IMR-90 (cell line): ENCODE data around the gene CECR2. TPM values are rescaled to one million over a fixed set of nuclear protein-coding genes. Genes with fewer than 3 reads are reported as not detected.

ENCODE experiments used
- ATAC-seq: fragments of 200-7000 bp; cut with Tn5 transposase; 2 replicates; pipeline ENCODE4 v1.9.1; 2020; ENCODE audit warnings: low read depth, mild to moderate bottlenecking, moderate library complexity
- BruUV-seq: library from RNA; stranded (reverse); fragments of 400-500 nt; replicated peaks from 2 replicates; lab custom pipeline; 2021; lab: Mats Ljungman, UMichigan
- CTCF ChIA-PET: fragments of 300-600 bp; formaldehyde crosslinking; extraction: SDS; loops from one replicate; lab custom pipeline; 2021; ENCODE audit warnings: antibody characterized with exemption; lab: Yijun Ruan, JAX
- POLR2A ChIA-PET: fragments of 300-600 bp; sonication (Branson Sonifier 250); formaldehyde crosslinking; loops from one replicate; lab custom pipeline; 2022; ENCODE audit warnings: antibody characterized with exemption; ENCODE audit not compliant: unreplicated experiment; lab: Charles Lee
- DNase-seq: peaks from one replicate; pipeline ENCODE4 v3.0.0; 2013
- H2AFZ ChIP-seq: replicated peaks from 2 replicates; pipeline ENCODE3; 2013; ENCODE audit warnings: low read length, mild to moderate bottlenecking; ENCODE audit not compliant: poor library complexity
- H2AK5ac ChIP-seq: 2 replicates; pipeline ENCODE4 v1.6.1; 2013; ENCODE audit warnings: low read depth, low read length, inconsistent platforms
- H2AK9ac ChIP-seq: replicated peaks from 2 replicates; pipeline ENCODE3; 2013; ENCODE audit warnings: mild to moderate bottlenecking, low read depth, low read length, moderate library complexity; ENCODE audit not compliant: poor library complexity
- H2BK120ac ChIP-seq: 2 replicates; pipeline ENCODE4 v1.6.1; 2013; ENCODE audit warnings: low read depth, low read length, inconsistent platforms
- H2BK15ac ChIP-seq: 3 replicates; pipeline ENCODE4 v1.6.1; 2013; ENCODE audit warnings: low read depth, low read length, inconsistent platforms
- H2BK20ac ChIP-seq: 2 replicates; pipeline ENCODE4 v1.6.1; 2013; ENCODE audit warnings: low read depth, mild to moderate bottlenecking, inconsistent platforms, low read length, moderate library complexity
- H2BK5ac ChIP-seq: 2 replicates; pipeline ENCODE4 v1.6.1; 2013; ENCODE audit warnings: mild to moderate bottlenecking, low read depth, low read length, inconsistent platforms; ENCODE audit not compliant: poor library complexity, severe bottlenecking
- H3K14ac ChIP-seq: replicated peaks from 2 replicates; pipeline ENCODE4 v1.6.1; 2013; ENCODE audit warnings: low read depth, low read length, inconsistent platforms
- H3K18ac ChIP-seq: 2 replicates; pipeline ENCODE4 v1.6.1; 2013; ENCODE audit warnings: low read depth, low read length, control low read depth
- H3K23ac ChIP-seq: 2 replicates; pipeline ENCODE4 v1.6.1; 2013; ENCODE audit warnings: low read depth, low read length, inconsistent platforms
- H3K27ac ChIP-seq: 2 replicates; pipeline ENCODE4 v1.5.1; 2013; ENCODE audit warnings: mild to moderate bottlenecking, control low read depth, low read length; ENCODE audit not compliant: insufficient read depth
- H3K27me3 ChIP-seq: 2 replicates; pipeline ENCODE4 v1.6.1; 2013; ENCODE audit warnings: low read length; ENCODE audit not compliant: control insufficient read depth, insufficient read depth
- H3K36me3 ChIP-seq: 2 replicates; pipeline ENCODE4 v1.6.1; 2013; ENCODE audit warnings: low read length, mixed read lengths; ENCODE audit not compliant: control insufficient read depth, insufficient read depth
- H3K4ac ChIP-seq: 2 replicates; pipeline ENCODE4 v1.6.1; 2013; ENCODE audit warnings: low read depth, low read length, inconsistent platforms
- H3K4me1 ChIP-seq: 2 replicates; pipeline ENCODE4 v1.6.1; 2013; ENCODE audit warnings: low read length, mixed read lengths; ENCODE audit not compliant: control insufficient read depth, insufficient read depth
- H3K4me2 ChIP-seq: 2 replicates; pipeline ENCODE4 v1.6.1; 2013; ENCODE audit warnings: low read depth, mild to moderate bottlenecking, control low read depth, low read length, moderate library complexity
- H3K4me3 ChIP-seq: 2 replicates; pipeline ENCODE4 v1.5.1; 2013; ENCODE audit warnings: low read depth, mild to moderate bottlenecking, control low read depth, low read length, moderate library complexity; ENCODE audit not compliant: insufficient read depth
- H3K56ac ChIP-seq: 2 replicates; pipeline ENCODE4 v1.6.1; 2013; ENCODE audit warnings: low read length, inconsistent platforms; ENCODE audit not compliant: insufficient read depth; ENCODE audit errors: extremely low read depth
- H3K79me1 ChIP-seq, 2 experiments: 2 replicates each; pipeline ENCODE4 v1.6.1; 2013; ENCODE audit warnings: low read length in 2 of 2, inconsistent platforms in 1 of 2, low read depth in 1 of 2
- H3K9ac ChIP-seq: 2 replicates; pipeline ENCODE4 v1.6.1; 2013; ENCODE audit warnings: low read depth, low read length, control low read depth
- H3K9me1 ChIP-seq: 2 replicates; pipeline ENCODE4 v1.6.1; 2013; ENCODE audit warnings: low read length, inconsistent platforms; ENCODE audit not compliant: insufficient read depth
- H3K9me3 ChIP-seq: 2 replicates; pipeline ENCODE4 v1.6.1; 2013; ENCODE audit warnings: low read length; ENCODE audit not compliant: control insufficient read depth, insufficient read depth
- H4K20me1 ChIP-seq: 2 replicates; pipeline ENCODE4 v1.6.1; 2013; ENCODE audit warnings: low read length, inconsistent platforms; ENCODE audit not compliant: insufficient read depth
- H4K5ac ChIP-seq: 2 replicates; pipeline ENCODE4 v1.6.1; 2013; ENCODE audit warnings: mild to moderate bottlenecking, low read depth, low read length, control low read depth
- H4K8ac ChIP-seq, 2 experiments: 2 replicates each; pipeline ENCODE4 v1.6.1; 2013; ENCODE audit warnings: low read depth in 2 of 2, low read length in 2 of 2, control low read depth in 1 of 2, inconsistent platforms in 1 of 2
- H4K91ac ChIP-seq: 2 replicates; pipeline ENCODE4 v1.6.1; 2013; ENCODE audit warnings: low read depth, low read length, inconsistent platforms; ENCODE audit not compliant: insufficient read depth
- BHLHE40 ChIP-seq: fragments of 150-350 bp; IDR thresholded peaks from 2 replicates; pipeline ENCODE4 v1.6.1; 2016; ENCODE audit warnings: mild to moderate bottlenecking, low read depth, low read length
- CHD1 ChIP-seq: IDR thresholded peaks from 2 replicates; pipeline ENCODE4 v1.6.1; 2012; ENCODE audit warnings: low read depth, low read length, improper control_type of control experiment
- MAFK ChIP-seq: IDR thresholded peaks from 2 replicates; pipeline ENCODE4 v1.6.1; 2012; ENCODE audit warnings: low read depth, low read length, improper control_type of control experiment
- MXI1 ChIP-seq: IDR thresholded peaks from 2 replicates; pipeline ENCODE4 v1.6.1; 2012; ENCODE audit warnings: low read depth, mild to moderate bottlenecking, low read length, moderate library complexity, borderline replicate concordance
- NFE2L2 ChIP-seq: fragments of 150-350 bp; IDR thresholded peaks from 2 replicates; pipeline ENCODE4 v1.6.1; 2016; ENCODE audit warnings: low read depth, mild to moderate bottlenecking, low read length
- POLR2A ChIP-seq: IDR thresholded peaks from 2 replicates; pipeline ENCODE4 v1.6.1; 2012; ENCODE audit warnings: mild to moderate bottlenecking, low read depth, low read length
- RAD21 ChIP-seq: IDR thresholded peaks from 2 replicates; pipeline ENCODE4 v1.6.1; 2012; ENCODE audit warnings: low read length, improper control_type of control experiment
- RCOR1 ChIP-seq: IDR thresholded peaks from 2 replicates; pipeline ENCODE4 v1.6.1; 2012; ENCODE audit warnings: mild to moderate bottlenecking, low read length, improper control_type of control experiment; ENCODE audit not compliant: insufficient replicate concordance
- SMC3 ChIP-seq: fragments of 150-350 bp; IDR thresholded peaks from 2 replicates; pipeline ENCODE4 v1.6.1; 2016; ENCODE audit warnings: low read depth, mild to moderate bottlenecking, antibody characterized with exemption, low read length, moderate library complexity
- WGBS, 2 experiments: methylation state at CpG; one replicate each; pipeline versions ENCODE4 v1.1.5 to v1.1.7; 2013; ENCODE audit warnings: missing lambda C conversion rate in 2 of 2; ENCODE audit not compliant: insufficient read length in 1 of 2; ENCODE audit errors: extremely low coverage in 2 of 2; 5-methylcytosine and 5-hydroxymethylcytosine counted together
- dilution Hi-C: fragments of 300-500 bp; cut with HindIII; formaldehyde crosslinking; loops from one replicate; pipeline ENCODE4 v1.14.3; 2018; ENCODE audit warnings: low sequenced_read_pairs; ENCODE audit not compliant: unreplicated experiment
- in situ Hi-C: fragments of 300-500 bp; cut with MboI; formaldehyde crosslinking; loops from 3 replicates; pipeline ENCODE4 v1.14.3; 2019; ENCODE audit warnings: low sequenced_read_pairs, inconsistent platforms, mixed read lengths
- intact Hi-C: fragments of 100-400 bp; cut with micrococcal nuclease; formaldehyde crosslinking; loops from 2 replicates; pipeline ENCODE4 v1.10.0; 2022
- polyA plus RNA-seq, 3 experiments: library from polyadenylated mRNA; depleted of rRNA; stranded (reverse); fragments of >200 nt; gene quantifications; 2 replicates each; pipeline ENCODE4 v1.2.3, GENCODE V29; 2012; ENCODE audit warnings: low replicate concordance in 1 of 3
- total RNA-seq: library from RNA; depleted of rRNA; stranded (reverse); fragments of >200 nt; gene quantifications from 2 replicates; pipeline ENCODE4 v1.2.3, GENCODE V29; 2012
- TF ChIP-seq, protein P1 (sequence below): fragments of 150-350 bp; IDR thresholded peaks from 2 replicates; pipeline ENCODE4 v1.6.1; 2017; ENCODE audit warnings: mild to moderate bottlenecking, antibody characterized with exemption, low read length, low read depth

CECR2 gene
- total and polyA plus RNA-seq, 2 of the 4 experiments (the other 2 are of a cell fraction), result under 0.01 TPM; not detected in 1

DNA sequence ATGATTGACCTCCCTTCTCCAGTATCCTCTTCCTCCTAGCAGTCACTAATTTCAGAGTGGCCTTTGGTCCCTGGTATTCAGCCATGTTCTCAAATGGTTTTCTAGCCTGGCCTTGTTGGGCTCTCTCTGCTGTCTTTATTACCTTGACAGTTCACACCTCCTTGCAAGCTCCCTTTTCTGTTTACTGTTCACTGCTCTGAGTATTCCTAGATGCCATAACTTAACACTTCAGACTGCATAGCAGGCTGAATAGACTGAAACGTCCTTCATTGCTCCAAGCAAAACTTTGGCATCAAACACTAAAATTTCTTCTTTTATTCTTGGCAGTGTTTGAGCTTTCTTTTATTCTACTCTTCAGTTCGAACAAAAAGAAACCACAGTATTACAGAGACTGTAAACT lies 144.4 kb downstream of the CECR2 start:
- POLR2A ChIA-PET, result interaction anchor here (0.5 kb wide), 1 partner anchor 206 kb away, joined by 4 read pairs; no protein-coding TSS in a partner anchor
- CTCF ChIA-PET, result interaction anchor here (1.1 kb wide), 1 partner anchor 342 kb away, joined by 4 read pairs; no protein-coding TSS in a partner anchor
- WGBS, 2 experiments, result 0% methylated on average over 1 of the region's 2 CpGs; no CpG with 5 or more reads in 1 of the 2 experiments

More for the DNA sequence above, 144.4 kb downstream of the CECR2 start:
- no peak overlapping the region for H3K9ac ChIP-seq
- no peak overlapping the region for H3K27ac ChIP-seq
- no peaks in the 10 kb centered on the region for H3K4me1 ChIP-seq
- H4K5ac ChIP-seq, result no peak overlapping the region
- H4K20me1 ChIP-seq, result no peaks in the 10 kb centered on the region
- no peak overlapping the region for H3K18ac ChIP-seq
- H3K9me3 ChIP-seq, result no peaks in the 10 kb centered on the region
- no peaks in the 10 kb centered on the region for H3K36me3 ChIP-seq
- H2AK5ac ChIP-seq, result no peak overlapping the region
- in situ Hi-C loops, result no loop called here
- H3K9me1 ChIP-seq, result no peaks in the 10 kb centered on the region
- dilution Hi-C loops, result no loop called here
- no peak for ATAC-seq
- H2AFZ ChIP-seq, result no peak overlapping the region
- H3K79me1 ChIP-seq, result no peaks in the 10 kb centered on the region
- no peak overlapping the region for H3K4me3 ChIP-seq
- H2BK15ac ChIP-seq, result no peak overlapping the region
- intact Hi-C loops, result no loop called here
- no peak overlapping the region for H3K56ac ChIP-seq
- H2AK9ac ChIP-seq, result no peak overlapping the region
- H3K4ac ChIP-seq, result no peak overlapping the region
- H2BK20ac ChIP-seq, result no peak overlapping the region
- no peak overlapping the region for H2BK5ac ChIP-seq
- no peak overlapping the region for H2BK120ac ChIP-seq
- no peak overlapping the region for H3K23ac ChIP-seq
- BruUV-seq, result no TSS peak
- H4K8ac ChIP-seq, result no peak overlapping the region
- TF ChIP-seq, protein P1, sequence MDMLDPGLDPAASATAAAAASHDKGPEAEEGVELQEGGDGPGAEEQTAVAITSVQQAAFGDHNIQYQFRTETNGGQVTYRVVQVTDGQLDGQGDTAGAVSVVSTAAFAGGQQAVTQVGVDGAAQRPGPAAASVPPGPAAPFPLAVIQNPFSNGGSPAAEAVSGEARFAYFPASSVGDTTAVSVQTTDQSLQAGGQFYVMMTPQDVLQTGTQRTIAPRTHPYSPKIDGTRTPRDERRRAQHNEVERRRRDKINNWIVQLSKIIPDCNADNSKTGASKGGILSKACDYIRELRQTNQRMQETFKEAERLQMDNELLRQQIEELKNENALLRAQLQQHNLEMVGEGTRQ, result no peak
- TF ChIP-seq POLR2A, result no peak
- no peak for TF ChIP-seq RAD21
- TF ChIP-seq BHLHE40, result no peak
- no peak for TF ChIP-seq SMC3
- TF ChIP-seq MXI1, result no peak
- no peak for TF ChIP-seq NFE2L2
- TF ChIP-seq RCOR1, result no peak
- no peak for TF ChIP-seq CHD1
- no peak for TF ChIP-seq MAFK
- H3K4me2 ChIP-seq, result no peak overlapping the region
- peaks cover 7% of the 10 kb centered on the region for H3K27me3 ChIP-seq
- no peak for DNase-seq
- H3K14ac ChIP-seq, result no peak overlapping the region
- no peak overlapping the region for H4K91ac ChIP-seq
